Activated CD8-positive, alpha-beta T cell treated with anti-CD3 and anti-CD28 coated beads, Interleukin-2, amount 10 ng/mL, durations not matched to agents 7 days and 5 days (primary cell): Measurements from ENCODE around the gene CIT. TPM values are rescaled to one million over a fixed set of nuclear protein-coding genes. Genes with fewer than 3 reads are reported as not detected.

ENCODE experiments used
- ATAC-seq: fragments of 150-1000 bp; cut with Tn5 transposase; one replicate; pipeline ENCODE4 v1.10.0; 2021; ENCODE audit warnings: moderate library complexity
- CTCF ChIA-PET: fragments of 350-600 bp; sonication (Branson Sonifier 250); formaldehyde crosslinking; loops from one replicate; lab custom pipeline; 2021; ENCODE audit warnings: antibody characterized with exemption; lab: Charles Lee
- POLR2A ChIA-PET: fragments of 350-600 bp; sonication (Branson Sonifier 250); formaldehyde crosslinking; loops from one replicate; lab custom pipeline; 2021; ENCODE audit warnings: antibody characterized with exemption; lab: Charles Lee
- DNase-seq: peaks from one replicate; pipeline ENCODE4 v3.0.0-alpha.2; 2020
- H3K27ac Mint-ChIP-seq: one replicate; pipeline ENCODE4 v1.8.0; 2021; ENCODE audit warnings: mild to moderate bottlenecking, mixed read lengths
- H3K27me3 Mint-ChIP-seq: one replicate; pipeline ENCODE4 v1.8.0; 2021; ENCODE audit warnings: low read depth, mixed read lengths
- H3K36me3 Mint-ChIP-seq: one replicate; pipeline ENCODE4 v1.8.0; 2021; ENCODE audit warnings: low read depth, mixed read lengths
- H3K4me1 Mint-ChIP-seq: one replicate; pipeline ENCODE4 v1.8.0; 2021; ENCODE audit warnings: low read depth, mixed read lengths
- H3K4me3 Mint-ChIP-seq: one replicate; pipeline ENCODE4 v1.8.0; 2021; ENCODE audit warnings: mild to moderate bottlenecking, mixed read lengths
- H3K9me3 Mint-ChIP-seq: one replicate; pipeline ENCODE4 v1.8.0; 2022; ENCODE audit warnings: mixed read lengths; ENCODE audit not compliant: insufficient read depth
- total RNA-seq, 2 experiments: library from RNA; stranded (reverse); gene quantifications; one replicate each; pipeline ENCODE4 v1.2.3, GENCODE V29; 2021

The CIT gene
- total RNA-seq, 2 experiments from 2014 or later: 111 to 115 TPM

DNA sequence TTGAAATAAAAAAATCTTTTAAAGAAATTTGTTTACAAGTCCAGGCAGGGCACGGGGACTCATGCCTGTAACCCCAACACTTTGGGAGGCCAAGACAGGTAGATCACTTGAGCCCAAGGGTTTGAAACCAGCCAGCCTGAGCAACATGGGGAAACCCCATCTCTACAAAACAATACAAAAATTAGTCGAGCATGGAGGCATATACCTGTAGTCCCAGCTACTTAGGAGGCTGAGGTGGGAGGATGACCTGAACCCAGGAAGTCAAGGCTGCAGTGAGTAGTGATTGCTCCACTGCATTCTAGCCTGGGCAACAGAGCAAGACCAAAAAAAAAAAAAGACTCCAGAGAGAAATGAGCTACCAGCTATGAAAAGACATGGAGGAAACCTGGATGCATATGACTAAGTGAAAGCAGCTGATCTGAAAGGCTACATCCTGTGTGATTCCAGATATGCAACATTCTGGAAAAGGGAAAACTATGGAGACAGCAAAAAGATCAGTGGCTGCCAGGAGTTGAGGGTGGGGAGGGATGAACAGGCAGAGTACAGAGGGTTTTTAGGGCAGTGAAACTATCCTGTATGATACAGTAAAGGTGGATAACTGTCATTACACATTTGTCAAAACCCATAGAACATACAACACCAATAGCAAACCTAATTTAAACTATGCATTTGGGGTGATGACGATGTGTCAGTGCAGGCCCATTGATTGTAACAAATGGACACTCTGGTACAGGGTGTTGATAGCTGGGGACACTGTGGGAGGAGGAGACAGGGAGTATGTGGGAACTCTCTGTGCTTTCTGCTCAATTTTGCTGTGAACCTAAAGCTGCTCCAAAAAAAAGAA is 149.3 kb downstream of the CIT start:
- ChIA-PET CTCF (no interaction called here), POLR2A (interaction anchor here (0.6 kb wide), 1 partner anchor 200 kb away, joined by 3 read pairs; no protein-coding TSS in a partner anchor)
- Mint-ChIP-seq H3K27me3 (no peaks in the 10 kb centered on the region), H3K27ac (no peak overlapping the region), H3K4me1 (peaks cover 2% of the 10 kb centered on the region), H3K36me3 (peaks cover 42% of the 10 kb centered on the region), H3K4me3 (no peak overlapping the region), H3K9me3 (no peaks in the 10 kb centered on the region)
- DNase-seq: no peak
- no peak for ATAC-seq

DNA sequence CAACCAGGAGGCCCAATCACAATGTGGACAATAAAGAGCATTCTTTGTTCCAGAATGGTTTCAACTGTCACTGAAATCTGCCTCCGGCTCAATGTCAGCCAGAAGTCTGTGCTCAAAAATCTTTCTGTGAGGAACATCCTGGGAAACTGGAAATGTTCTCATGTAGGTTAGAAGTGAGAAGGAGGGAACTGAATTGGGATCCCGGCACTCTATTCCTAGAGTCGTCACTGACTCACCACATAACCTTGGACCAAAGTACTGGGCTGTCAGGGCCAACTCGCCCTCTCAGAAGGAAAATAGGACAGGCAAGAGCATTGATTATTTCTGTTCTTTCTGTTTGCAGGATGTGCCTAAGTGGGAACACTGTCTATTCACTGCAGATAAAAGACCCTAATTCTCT is 151.6 kb downstream of the CIT start:
- Mint-ChIP-seq H3K4me1 (no peaks in the 10 kb centered on the region), H3K9me3 (no peaks in the 10 kb centered on the region), H3K27ac (no peak overlapping the region)

DNA sequence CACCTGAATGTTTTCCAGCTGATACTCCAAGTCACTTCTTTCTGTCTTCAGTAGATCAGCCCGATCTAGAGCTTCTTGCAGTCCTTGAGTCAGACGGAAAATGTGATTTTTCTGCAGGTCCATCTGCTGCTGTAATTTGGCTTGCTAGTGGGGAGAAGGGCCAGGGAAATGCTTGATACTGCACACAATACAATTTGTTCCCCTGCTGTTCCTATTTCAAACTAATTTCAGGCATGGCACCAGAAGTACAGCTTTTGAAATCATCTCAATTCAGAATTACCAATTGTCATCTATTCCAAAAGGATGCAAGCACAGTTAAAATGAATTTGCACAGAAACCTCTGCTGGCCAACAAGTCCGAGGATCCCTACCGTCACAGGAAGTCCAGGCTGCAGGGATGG is 155.8 kb downstream of the CIT start:
- POLR2A ChIA-PET: no interaction called here
- Mint-ChIP-seq H3K4me3 (no peak overlapping the region), H3K9me3 (no peaks in the 10 kb centered on the region), H3K36me3 (peaks cover 51% of the 10 kb centered on the region), H3K27ac (no peak overlapping the region), H3K27me3 (no peaks in the 10 kb centered on the region), H3K4me1 (no peaks in the 10 kb centered on the region)
- ATAC-seq (no peak), DNase-seq (no peak)
- CTCF ChIA-PET: interaction anchor here (2.0 kb wide), 1 partner anchor 26 kb away, joined by 5 read pairs; no protein-coding TSS in a partner anchor

More for the DNA sequence above, 151.6 kb downstream of the CIT start:
- ChIA-PET POLR2A (no interaction called here), CTCF (no interaction called here)
- Mint-ChIP-seq H3K4me3 (no peak overlapping the region), H3K27me3 (no peaks in the 10 kb centered on the region), H3K36me3 (peaks cover 42% of the 10 kb centered on the region)
- ATAC-seq (no peak), DNase-seq (no peak)

DNA sequence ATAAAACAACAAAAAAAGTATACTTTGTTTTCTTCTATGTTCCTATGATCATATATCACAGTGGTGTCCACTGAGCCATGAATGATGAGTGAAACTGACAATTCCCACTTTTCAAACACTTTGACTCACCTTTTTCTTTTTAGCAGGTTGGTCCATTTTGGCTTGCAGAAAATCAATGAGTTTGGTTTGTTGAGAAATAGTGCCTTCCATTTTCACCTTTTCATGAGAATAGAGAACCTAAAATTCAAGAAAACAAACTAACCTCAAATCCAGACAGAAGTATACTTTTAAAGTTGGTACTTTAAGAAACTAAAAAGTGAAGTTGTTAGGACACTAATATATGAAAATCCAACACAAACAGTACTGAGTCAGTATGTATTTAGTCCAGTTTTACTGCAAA is 156.8 kb downstream of the CIT start:
- ATAC-seq (no peak), DNase-seq (no peak)
- CTCF ChIA-PET: no interaction called here
- Mint-ChIP-seq H3K27me3 (no peaks in the 10 kb centered on the region), H3K4me3 (no peak overlapping the region), H3K9me3 (no peaks in the 10 kb centered on the region), H3K4me1 (no peaks in the 10 kb centered on the region), H3K36me3 (peaks cover 54% of the 10 kb centered on the region), H3K27ac (no peak overlapping the region)
- POLR2A ChIA-PET: no interaction called here

DNA sequence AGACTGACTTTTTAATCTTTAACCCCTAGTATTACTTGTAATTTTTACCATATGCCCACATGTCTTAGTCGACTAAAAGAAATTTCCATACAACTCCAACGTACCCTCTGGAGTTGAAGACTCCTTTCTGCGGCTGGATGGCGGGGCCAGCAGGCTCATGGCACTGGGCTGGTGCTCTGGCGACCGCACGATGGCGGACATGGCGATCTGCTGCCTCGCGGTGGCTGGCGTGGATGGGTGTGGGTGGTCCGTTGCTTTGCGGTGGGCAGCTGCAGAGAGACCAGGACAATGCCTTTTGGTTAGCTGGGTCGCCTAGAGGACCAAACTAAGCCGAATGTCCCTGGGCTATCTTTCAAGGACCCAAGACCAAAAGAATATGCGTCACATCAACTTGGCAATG is 159.0 kb downstream of the CIT start:
- ATAC-seq (no peak), DNase-seq (no peak)
- Mint-ChIP-seq H3K27ac (no peak overlapping the region), H3K36me3 (peaks cover 70% of the 10 kb centered on the region), H3K27me3 (no peaks in the 10 kb centered on the region), H3K4me1 (no peaks in the 10 kb centered on the region), H3K4me3 (no peak overlapping the region), H3K9me3 (no peaks in the 10 kb centered on the region)
- CTCF ChIA-PET: interaction anchor here (0.8 kb wide), 1 partner anchor 9 kb away, joined by 3 read pairs; no protein-coding TSS in a partner anchor
- POLR2A ChIA-PET: no interaction called here

DNA sequence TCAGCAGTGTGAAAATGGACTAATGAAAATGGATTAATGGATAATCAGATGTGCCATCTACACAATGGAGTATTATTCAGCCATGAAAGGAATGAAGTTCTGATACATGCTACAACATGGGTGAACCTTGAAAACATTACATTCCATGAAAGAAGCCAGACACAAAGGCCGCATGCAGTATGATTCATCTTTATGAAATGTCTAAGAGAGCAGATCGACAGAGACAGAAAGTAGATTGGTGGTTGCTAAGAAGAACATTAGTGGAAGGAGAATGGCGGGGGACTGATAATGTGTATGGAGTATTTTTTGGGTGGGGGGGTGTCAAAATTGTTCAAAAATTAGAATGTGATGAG is 161.9 kb downstream of the CIT start:
- CTCF ChIA-PET: no interaction called here
- Mint-ChIP-seq H3K4me3 (no peak overlapping the region), H3K9me3 (no peaks in the 10 kb centered on the region), H3K36me3 (peaks cover 78% of the 10 kb centered on the region), H3K27me3 (no peaks in the 10 kb centered on the region), H3K4me1 (no peaks in the 10 kb centered on the region), H3K27ac (no peak overlapping the region)
- POLR2A ChIA-PET: no interaction called here
- ATAC-seq (no peak), DNase-seq (no peak)

DNA sequence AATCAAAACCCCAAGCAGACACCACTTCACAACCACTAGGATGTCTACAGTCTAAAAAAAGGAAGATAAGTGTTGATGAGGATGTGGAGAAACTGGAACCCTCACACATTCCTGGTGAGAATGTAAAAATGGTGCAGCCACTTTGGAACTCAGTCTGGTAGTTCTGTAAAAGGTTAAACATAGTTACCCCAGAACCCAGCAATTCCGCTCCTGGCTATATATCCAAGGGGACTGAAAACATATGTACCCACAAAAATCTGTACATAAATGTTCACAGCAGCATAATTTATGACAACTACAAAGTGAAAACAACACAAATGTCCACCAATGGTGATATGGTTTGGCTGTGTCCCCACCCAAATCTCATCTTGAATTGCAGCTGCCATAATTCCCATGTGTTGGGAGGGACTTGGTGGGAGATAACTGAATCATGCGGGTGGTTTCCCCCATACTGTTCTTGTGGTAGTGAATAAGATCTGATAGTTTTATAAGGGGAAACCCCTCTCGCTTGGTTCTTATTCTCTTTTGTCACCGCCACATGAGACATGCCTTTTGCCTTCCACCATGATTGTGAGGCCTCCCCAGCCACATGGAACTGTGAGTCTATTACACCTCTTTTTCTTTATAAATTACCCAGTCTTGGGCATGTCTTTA is 162.4 kb downstream of the CIT start:
- CTCF ChIA-PET: no interaction called here

DNA sequence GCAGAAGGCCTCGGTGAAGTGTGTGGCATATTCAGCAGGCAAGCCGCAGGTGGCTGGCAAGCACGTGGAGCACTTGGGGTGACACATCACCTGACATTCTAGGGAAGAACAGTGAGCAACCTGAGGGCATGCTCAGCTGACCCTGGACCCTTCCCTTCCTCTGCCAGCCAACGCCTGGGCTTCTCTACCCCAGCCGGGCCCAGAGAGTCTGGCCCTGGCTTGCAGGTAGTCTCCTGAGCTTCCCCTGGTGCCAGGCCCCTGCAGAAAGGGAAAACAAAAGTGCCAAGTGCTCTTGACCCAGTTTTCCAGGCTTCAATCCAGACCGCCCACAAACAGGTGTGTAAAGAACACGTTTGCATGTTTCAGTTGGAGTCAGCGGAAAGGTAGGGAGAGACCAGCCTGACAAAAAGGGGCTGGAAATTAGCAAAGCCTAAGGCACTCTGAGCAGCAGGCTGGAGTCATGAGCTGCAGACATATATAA is 163.5 kb downstream of the CIT start:
- ChIA-PET CTCF (no interaction called here), POLR2A (no interaction called here)
- DNase-seq: no peak
- Mint-ChIP-seq H3K9me3 (no peaks in the 10 kb centered on the region), H3K4me3 (no peak overlapping the region), H3K36me3 (peaks cover 80% of the 10 kb centered on the region), H3K27ac (no peak overlapping the region), H3K27me3 (no peaks in the 10 kb centered on the region), H3K4me1 (no peaks in the 10 kb centered on the region)
- no peak for ATAC-seq

More for the DNA sequence above, 162.4 kb downstream of the CIT start:
- no peaks in the 10 kb centered on the region for H3K9me3 Mint-ChIP-seq
- ATAC-seq (no peak), DNase-seq (no peak)
- H3K27ac Mint-ChIP-seq: no peak overlapping the region
- no peaks in the 10 kb centered on the region for H3K4me1 Mint-ChIP-seq
- peaks cover 79% of the 10 kb centered on the region for H3K36me3 Mint-ChIP-seq
- no peak overlapping the region for H3K4me3 Mint-ChIP-seq
- no peaks in the 10 kb centered on the region for H3K27me3 Mint-ChIP-seq
- POLR2A ChIA-PET: no interaction called here

DNA sequence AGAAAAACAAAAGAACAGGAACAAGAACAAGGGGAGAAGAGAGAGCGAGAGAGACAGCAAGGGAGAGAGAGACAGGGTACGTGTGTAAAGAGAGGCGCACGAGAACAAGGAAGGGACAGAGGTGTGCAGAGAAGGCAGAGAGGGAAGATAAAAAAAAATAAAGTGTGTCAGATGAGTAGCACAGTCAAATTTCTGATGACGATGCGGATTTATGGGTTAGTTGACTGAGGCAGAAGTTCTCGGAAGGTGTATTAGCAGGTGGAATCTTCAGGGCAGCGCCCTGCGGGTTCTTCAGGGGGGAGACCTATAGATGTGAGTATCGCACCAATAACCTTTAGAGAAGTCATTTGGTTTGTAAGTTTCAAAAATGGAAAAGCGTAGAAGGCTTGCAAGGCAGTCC is 164.4 kb downstream of the CIT start:
- H3K4me1 Mint-ChIP-seq: no peaks in the 10 kb centered on the region

DNA sequence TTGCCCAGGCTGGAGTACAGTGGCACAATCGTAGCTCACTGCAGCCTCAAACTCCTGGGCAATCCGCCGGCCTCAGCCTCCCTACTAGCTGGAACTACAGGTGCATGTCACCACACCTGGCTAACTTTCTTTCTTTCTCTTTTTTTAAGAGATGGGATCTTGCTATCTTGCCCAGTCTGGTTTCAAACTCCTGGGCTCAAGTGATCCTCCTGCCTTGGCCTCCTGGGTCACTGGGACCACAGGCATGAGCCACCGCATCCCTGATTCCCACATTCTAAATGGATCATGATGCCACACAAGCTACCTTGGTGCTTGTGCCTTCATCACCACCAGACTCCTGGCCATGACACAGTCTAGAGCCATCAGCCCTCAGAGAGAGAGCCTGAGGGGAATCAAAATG is 165.4 kb downstream of the CIT start:
- peaks cover 82% of the 10 kb centered on the region for H3K36me3 Mint-ChIP-seq
- ChIA-PET CTCF (no interaction called here), POLR2A (no interaction called here)
- no peaks in the 10 kb centered on the region for H3K27me3 Mint-ChIP-seq
- ATAC-seq: no peak
- H3K27ac Mint-ChIP-seq: no peak overlapping the region
- no peak for DNase-seq
- H3K4me3 Mint-ChIP-seq: no peak overlapping the region
- H3K4me1 Mint-ChIP-seq: no peaks in the 10 kb centered on the region
- H3K9me3 Mint-ChIP-seq: no peaks in the 10 kb centered on the region

More for the DNA sequence above, 164.4 kb downstream of the CIT start:
- H3K9me3 Mint-ChIP-seq: no peaks in the 10 kb centered on the region
- no peaks in the 10 kb centered on the region for H3K27me3 Mint-ChIP-seq
- ChIA-PET CTCF (no interaction called here), POLR2A (no interaction called here)
- H3K27ac Mint-ChIP-seq: no peak overlapping the region
- H3K36me3 Mint-ChIP-seq: peaks cover 78% of the 10 kb centered on the region
- ATAC-seq: no peak
- H3K4me3 Mint-ChIP-seq: no peak overlapping the region
- DNase-seq: no peak

DNA sequence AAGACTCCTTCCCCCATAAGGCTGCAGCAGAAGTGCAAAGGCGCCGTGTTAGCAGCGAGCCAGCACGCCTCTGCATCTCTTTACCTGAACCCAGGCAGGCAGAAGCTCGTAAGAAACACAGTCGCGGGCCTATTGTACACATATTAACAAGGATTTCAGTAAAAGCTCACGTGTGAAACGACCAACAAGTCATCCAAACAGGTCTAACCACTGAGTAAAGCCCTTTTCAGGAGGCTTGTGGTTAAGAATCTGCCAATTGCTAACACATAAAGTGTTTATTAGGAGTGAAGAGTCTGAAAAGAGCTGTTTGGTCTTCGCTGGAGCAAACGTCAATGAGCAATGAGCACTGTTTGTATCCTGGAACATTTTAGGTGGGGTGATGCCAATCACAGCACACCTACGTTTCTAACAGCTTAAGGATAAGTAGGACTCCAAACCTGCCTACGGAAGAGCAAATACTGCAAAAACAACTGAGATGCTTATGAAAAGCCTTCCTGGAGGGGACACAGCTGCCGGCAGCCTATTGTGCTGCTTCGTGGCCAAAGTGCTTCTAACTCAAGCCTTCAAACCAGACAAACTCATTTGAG is 166.1 kb downstream of the CIT start:
- no peaks in the 10 kb centered on the region for H3K27me3 Mint-ChIP-seq
- ATAC-seq: no peak
- no peak for DNase-seq
- peaks cover 81% of the 10 kb centered on the region for H3K36me3 Mint-ChIP-seq
- no peaks in the 10 kb centered on the region for H3K4me1 Mint-ChIP-seq
- POLR2A ChIA-PET: no interaction called here
- H3K27ac Mint-ChIP-seq: no peak overlapping the region
- H3K9me3 Mint-ChIP-seq: no peaks in the 10 kb centered on the region
- CTCF ChIA-PET: no interaction called here
- H3K4me3 Mint-ChIP-seq: no peak overlapping the region

DNA sequence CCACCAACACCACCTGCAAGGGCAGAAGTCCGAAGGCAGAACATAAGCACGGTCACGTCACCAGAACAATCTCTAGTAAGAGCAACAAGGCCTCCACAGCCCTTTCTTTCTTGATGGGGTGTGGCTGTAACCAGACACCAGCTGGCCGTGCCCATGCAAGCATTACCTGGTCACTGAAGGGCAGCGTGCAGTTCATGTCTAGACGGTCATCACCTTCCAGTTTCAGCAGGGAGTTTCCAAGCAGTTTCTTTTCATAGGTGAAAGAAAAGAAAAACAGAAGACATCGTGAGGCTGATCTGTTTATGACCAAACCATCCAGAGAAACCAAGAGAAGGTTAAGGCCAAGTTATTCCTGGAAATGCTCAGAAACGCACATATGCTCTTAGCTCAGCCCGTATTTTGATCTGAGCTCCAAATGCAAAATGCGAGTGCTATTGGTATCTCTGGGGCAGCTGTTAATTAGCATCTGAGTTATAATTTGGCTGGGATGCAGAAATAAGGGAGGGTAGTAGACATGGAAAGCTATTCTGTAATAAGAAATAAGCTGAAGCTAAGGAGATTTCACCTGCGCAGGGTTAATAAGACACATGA is 166.7 kb downstream of the CIT start:
- ChIA-PET POLR2A (no interaction called here), CTCF (no interaction called here)
- no peak overlapping the region for H3K27ac Mint-ChIP-seq
- no peak overlapping the region for H3K4me3 Mint-ChIP-seq
- DNase-seq (no peak), ATAC-seq (no peak)
- no peaks in the 10 kb centered on the region for H3K4me1 Mint-ChIP-seq
- H3K36me3 Mint-ChIP-seq: peaks cover 79% of the 10 kb centered on the region
- H3K9me3 Mint-ChIP-seq: no peaks in the 10 kb centered on the region
- no peaks in the 10 kb centered on the region for H3K27me3 Mint-ChIP-seq
